Endothelial cell of umbilical vein (primary cell): ENCODE results near the gene CD248. TPM values are rescaled to one million over a fixed set of nuclear protein-coding genes. Genes with fewer than 3 reads are reported as not detected.

Experiments used
- BruUV-seq: library from RNA; stranded (reverse); fragments of 400-500 nt; replicated peaks from 2 replicates; lab custom pipeline; 2021; lab: Mats Ljungman, UMichigan
- CTCF ChIA-PET: fragments of 300-600, 350-600 bp; sonication (Branson Sonifier 250); formaldehyde crosslinking; loops from one replicate; lab custom pipeline; 2021; ENCODE audit warnings: antibody characterized with exemption, inconsistent platforms; lab: Charles Lee
- POLR2A ChIA-PET: fragments of 300-600, 350-600 bp; sonication (Branson Sonifier 250); formaldehyde crosslinking; loops from one replicate; lab custom pipeline; 2021; ENCODE audit warnings: antibody characterized with exemption, inconsistent platforms; lab: Charles Lee
- DNase-seq: peaks from one replicate; pipeline ENCODE4 v3.0.0-alpha.2; 2011; ENCODE audit warnings: low read depth, low spot score
- FAIRE-seq: peaks from 2 replicates; lab custom pipeline; 2011; peaks lifted over from hg19 to GRCh38; lab: Jason Lieb, UNC
- H2AFZ ChIP-seq: 2 replicates; pipeline ENCODE4 v1.6.0; 2012; ENCODE audit warnings: low read depth, low read length, control low read depth, inconsistent platforms
- H3K27ac ChIP-seq: 2 replicates; pipeline ENCODE4 v1.5.1; 2011; ENCODE audit warnings: low read depth, mild to moderate bottlenecking, control low read depth, low read length, moderate library complexity; ENCODE audit not compliant: insufficient read depth
- H3K27me3 ChIP-seq, 2 experiments: 2 replicates each; pipeline versions ENCODE4 v1.6.0 to v1.6.1; 2011; ENCODE audit warnings: low read length in 2 of 2, mixed read lengths in 1 of 2; ENCODE audit not compliant: control insufficient read depth in 2 of 2, insufficient read depth in 2 of 2
- H3K36me3 ChIP-seq, 2 experiments: 2 replicates in 1 of 2; 3 replicates in 1 of 2; pipeline ENCODE4 v1.5.1; 2011; ENCODE audit warnings: low read length in 2 of 2, mild to moderate bottlenecking in 1 of 2, moderate library complexity in 1 of 2; ENCODE audit not compliant: control insufficient read depth in 2 of 2, insufficient read depth in 2 of 2; ENCODE audit errors: extremely low read depth in 1 of 2
- H3K4me1 ChIP-seq: 3 replicates; pipeline ENCODE4 v1.5.1; 2011; ENCODE audit warnings: mild to moderate bottlenecking, low read length; ENCODE audit not compliant: control insufficient read depth, insufficient read depth; ENCODE audit errors: extremely low read depth
- H3K4me2 ChIP-seq: 2 replicates; pipeline ENCODE4 v1.6.1; 2011; ENCODE audit warnings: low read length, control low read depth, mixed read lengths; ENCODE audit not compliant: insufficient read depth
- H3K4me3 ChIP-seq, 3 experiments: fragments of 200-600 bp in 1 of 3; sonication (generic), shearing (Covaris generic) in 1 of 3; replicated peaks in 1 of 3; 2 replicates each; pipeline ENCODE4 v1.5.1; 2011 to 2016; ENCODE audit warnings: control low read depth in 3 of 3, low read length in 3 of 3, mild to moderate bottlenecking in 2 of 3, inconsistent platforms in 1 of 3, low read depth in 1 of 3, moderate library complexity in 1 of 3; ENCODE audit not compliant: insufficient read depth in 1 of 3
- H3K79me2 ChIP-seq: 2 replicates; pipeline ENCODE4 v1.6.0; 2012; ENCODE audit warnings: low read length, inconsistent platforms; ENCODE audit not compliant: control insufficient read depth, insufficient read depth
- H3K9ac ChIP-seq: replicated peaks from 2 replicates; pipeline ENCODE3; 2011; ENCODE audit warnings: low read length, control low read depth; ENCODE audit not compliant: insufficient read depth; ENCODE audit errors: extremely low read depth
- H3K9me1 ChIP-seq: replicated peaks from 3 replicates; pipeline ENCODE4 v1.6.0; 2011; ENCODE audit warnings: mild to moderate bottlenecking, low read length; ENCODE audit not compliant: control insufficient read depth, insufficient read depth; ENCODE audit errors: extremely low read depth
- H3K9me3 ChIP-seq: replicated peaks from 2 replicates; pipeline ENCODE4 v1.5.1; 2012; ENCODE audit warnings: low read length, inconsistent platforms; ENCODE audit not compliant: control insufficient read depth, insufficient read depth
- H4K20me1 ChIP-seq: replicated peaks from 2 replicates; pipeline ENCODE3; 2011; ENCODE audit warnings: mild to moderate bottlenecking, low read length; ENCODE audit not compliant: control insufficient read depth, insufficient read depth; ENCODE audit errors: extremely low read depth
- CTCF ChIP-seq, 2 donors: IDR thresholded peaks; 1 replicate in 1 of 2; 2 replicates in 1 of 2; pipeline ENCODE4 v1.5.1; 2011; ENCODE audit warnings: low read length in 2 of 2, mild to moderate bottlenecking in 2 of 2, moderate library complexity in 2 of 2, control low read depth in 1 of 2, inconsistent platforms in 1 of 2, low read depth in 1 of 2; ENCODE audit not compliant: insufficient read depth in 1 of 2; ENCODE audit errors: extremely low read depth in 1 of 2
- EZH2 ChIP-seq: IDR thresholded peaks from 2 replicates; pipeline ENCODE4 v1.6.1; 2012; ENCODE audit warnings: borderline replicate concordance, low read depth, mild to moderate bottlenecking, moderate library complexity, low read length, inconsistent platforms; ENCODE audit not compliant: severe bottlenecking
- FOS ChIP-seq: IDR thresholded peaks from 2 replicates; pipeline ENCODE4 v1.6.1; 2011; ENCODE audit warnings: mild to moderate bottlenecking, low read length, moderate library complexity, borderline replicate concordance; ENCODE audit not compliant: insufficient read depth
- GATA2 ChIP-seq: IDR thresholded peaks from 2 replicates; pipeline ENCODE4 v1.7.0; 2011; ENCODE audit warnings: low read depth, mild to moderate bottlenecking, moderate library complexity, mixed read lengths, low read length; ENCODE audit not compliant: insufficient read length, insufficient read depth
- JUN ChIP-seq: IDR thresholded peaks from 2 replicates; pipeline ENCODE4 v1.6.1; 2011; ENCODE audit warnings: borderline replicate concordance, low read depth; ENCODE audit not compliant: insufficient read length, insufficient read depth
- MAX ChIP-seq: IDR thresholded peaks from 2 replicates; pipeline ENCODE4 v1.6.1; 2011; ENCODE audit not compliant: insufficient read depth, insufficient read length
- MYC ChIP-seq: IDR thresholded peaks from one replicate; pipeline ENCODE4 v1.6.1; 2011; ENCODE audit warnings: mild to moderate bottlenecking, low read depth, low read length
- POLR2A ChIP-seq: IDR thresholded peaks from 2 replicates; pipeline ENCODE4 v1.6.1; 2012; ENCODE audit warnings: low read depth, mild to moderate bottlenecking, control low read depth, low read length
- POLR2AphosphoS5 ChIP-seq: IDR thresholded peaks from 2 replicates; pipeline ENCODE4 v1.6.1; 2012; ENCODE audit warnings: low read depth, mild to moderate bottlenecking, control low read depth, low read length, moderate library complexity; ENCODE audit not compliant: insufficient read depth
- dilution Hi-C: fragments of 300-500 bp; cut with MboI; formaldehyde crosslinking; loops from one replicate; pipeline ENCODE4 v1.15.0; 2019; ENCODE audit warnings: low sequenced_read_pairs; ENCODE audit not compliant: extremely low pct_ligation_motif_present
- intact Hi-C: fragments of 100-400 bp; cut with micrococcal nuclease; formaldehyde crosslinking; loops from one replicate; pipeline ENCODE4 v1.10.0; 2022
- polyA plus RNA-seq, 4 experiments: library from polyadenylated mRNA; depleted of rRNA in 3 of 4; stranded (reverse) in 3 of 4; unstranded in 1 of 4; fragments of >200 nt; gene quantifications; 2 replicates each; pipeline versions ENCODE4 v1.2.1 to v1.2.3, GENCODE V29; 2011 to 2012; ENCODE audit warnings: missing spikeins in 1 of 4
- total RNA-seq: library from RNA; stranded (reverse); gene quantifications from 2 replicates; pipeline ENCODE4 v1.2.3, GENCODE V29; 2021

CD248 gene
- total and polyA plus RNA-seq, 2 donors (not counting 3 experiments of a cell fraction or from before 2014, with no cell fraction given) = 0.10 TPM; not detected in 1

GRCh38 chr11:66291303-66291705 lies 25.5 kb downstream of the CD248 start:
- BruUV-seq = no TSS peak
- peaks cover 12% of the 10 kb centered on the region for H3K79me2 ChIP-seq

More at GRCh38 chr11:66291303-66291705, 25.5 kb downstream of the CD248 start:
- no peak overlapping the region for H3K4me3 ChIP-seq
- DNase-seq = no peak
- H4K20me1 ChIP-seq = no peaks in the 10 kb centered on the region
- no peak overlapping the region for H3K27ac ChIP-seq
- no peaks in the 10 kb centered on the region for H3K9me3 ChIP-seq
- no peak for FAIRE-seq
- no peak overlapping the region for H3K4me2 ChIP-seq
- no peak overlapping the region for H2AFZ ChIP-seq
- CTCF ChIA-PET = interaction anchor here (0.6 to 1.9 kb wide), 5 partner anchors 9 to 69 kb away, joined by 3 to 10 read pairs (median 5); no protein-coding TSS in a partner anchor
- peaks cover 20% of the 10 kb centered on the region in 2 experiments for H3K27me3 ChIP-seq
- dilution Hi-C loops = no loop called here
- no peaks in the 10 kb centered on the region for H3K36me3 ChIP-seq
- no peaks in the 10 kb centered on the region for H3K9me1 ChIP-seq
- TF ChIP-seq POLR2AphosphoS5 (no peak), MAX (no peak), EZH2 (no peak), MYC (no peak), CTCF (IDR thresholded peaks at IDR 0.05; ENCODE audit: extremely low read depth in 1 of 2, insufficient read depth in 1 of 2, low read depth in 1 of 2, low read length in 2 of 2) (no peak), FOS (no peak), GATA2 (no peak), JUN (no peak), POLR2A (no peak)
- POLR2A ChIA-PET = no interaction called here
- peaks cover 13% of the 10 kb centered on the region for H3K4me1 ChIP-seq
- no peak overlapping the region for H3K9ac ChIP-seq
- intact Hi-C loops = no loop called here
